DND-41 (cell line): Measurements from ENCODE around the gene KIAA1143.

ENCODE experiments used
- ATAC-seq: fragments of 200-7000 bp; cut with Tn5 transposase; 3 replicates; pipeline ENCODE4 v1.9.1; 2021; ENCODE audit warnings: low read depth; ENCODE audit not compliant: insufficient read depth
- DNase-seq: peaks from one replicate; pipeline ENCODE4 v3.0.0-alpha.2; 2020
- H2AFZ ChIP-seq: 2 replicates; pipeline ENCODE4 v1.6.0; 2012; ENCODE audit warnings: low read depth, low read length
- H3K27ac ChIP-seq: 2 replicates; pipeline ENCODE4 v1.5.1; 2012; ENCODE audit warnings: low read length, inconsistent platforms
- H3K27me3 ChIP-seq: fragments of 200-600 bp; sonication (generic); 2 replicates; pipeline ENCODE4 v1.6.0; 2012; ENCODE audit warnings: low read length, mild to moderate bottlenecking, inconsistent platforms; ENCODE audit not compliant: insufficient read depth, poor library complexity
- H3K36me3 ChIP-seq: 2 replicates; pipeline ENCODE4 v1.5.1; 2012; ENCODE audit warnings: low read length, inconsistent platforms; ENCODE audit not compliant: insufficient read depth
- H3K4me1 ChIP-seq: 2 replicates; pipeline ENCODE4 v1.5.1; 2012; ENCODE audit warnings: mild to moderate bottlenecking, low read length; ENCODE audit not compliant: insufficient read depth
- H3K4me2 ChIP-seq: 2 replicates; pipeline ENCODE4 v1.6.0; 2012; ENCODE audit warnings: mild to moderate bottlenecking, moderate library complexity, low read length, inconsistent platforms; ENCODE audit not compliant: insufficient read depth
- H3K4me3 ChIP-seq, 2 experiments: fragments of 200-600 bp in 1 of 2; shearing (Covaris generic) in 1 of 2; 2 replicates each; pipeline ENCODE4 v1.5.1; 2012 to 2016; ENCODE audit warnings: inconsistent platforms in 2 of 2, low read length in 2 of 2, mild to moderate bottlenecking in 2 of 2, low read depth in 1 of 2, moderate library complexity in 1 of 2
- H3K79me2 ChIP-seq: 2 replicates; pipeline ENCODE4 v1.6.0; 2012; ENCODE audit warnings: low read length, inconsistent platforms; ENCODE audit not compliant: insufficient read depth
- H3K9ac ChIP-seq: 2 replicates; pipeline ENCODE4 v1.6.0; 2012; ENCODE audit warnings: low read depth, mild to moderate bottlenecking, inconsistent platforms, low read length, moderate library complexity
- H3K9me3 ChIP-seq: 2 replicates; pipeline ENCODE4 v1.5.1; 2012; ENCODE audit warnings: low read length, moderate library complexity, mild to moderate bottlenecking, inconsistent platforms; ENCODE audit not compliant: insufficient read depth, severe bottlenecking
- H4K20me1 ChIP-seq: 2 replicates; pipeline ENCODE4 v1.6.0; 2012; ENCODE audit warnings: low read length; ENCODE audit not compliant: insufficient read depth
- EZH2 ChIP-seq: IDR thresholded peaks from 3 replicates; pipeline ENCODE4 v1.6.1; 2012; ENCODE audit warnings: borderline replicate concordance, low read depth, mild to moderate bottlenecking, moderate library complexity, low read length, inconsistent platforms; ENCODE audit not compliant: severe bottlenecking
- TF ChIP-seq, protein P1 (sequence below): IDR thresholded peaks from 2 replicates; pipeline ENCODE4 v1.5.1; 2012; ENCODE audit warnings: borderline replicate concordance, low read length, moderate library complexity, mild to moderate bottlenecking; ENCODE audit not compliant: poor library complexity, severe bottlenecking; ENCODE audit errors: extremely low read depth

KIAA1143 gene

DNA sequence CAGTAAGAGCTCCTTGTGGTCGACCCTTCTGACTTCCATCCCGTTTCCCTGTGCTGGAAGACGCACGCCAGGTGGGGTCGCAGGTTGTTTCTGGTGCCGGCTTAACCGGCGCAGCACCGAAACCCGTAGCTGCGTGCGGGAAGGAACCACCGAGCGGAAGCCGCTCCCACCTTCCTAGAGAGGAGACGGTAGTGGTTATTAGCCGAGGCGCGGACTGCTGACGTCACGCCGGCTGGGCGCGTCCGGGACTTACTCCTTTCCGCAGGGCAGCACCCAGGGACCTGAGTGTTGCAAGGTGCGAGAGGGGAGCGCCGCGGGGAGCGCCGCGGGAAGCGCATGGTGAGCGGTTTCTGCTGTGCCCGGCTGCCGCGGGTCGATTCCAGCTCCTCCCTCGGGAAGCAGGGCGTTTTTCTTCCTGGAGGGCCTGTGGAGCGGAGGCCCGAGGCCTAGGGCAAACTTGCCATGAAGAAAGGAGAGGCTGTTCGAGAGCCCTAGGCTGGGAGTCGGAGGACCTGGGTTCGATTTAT, 32.0 kb downstream of the KIAA1143 start, which contains the start of gene ZNF501:
Gene ZNF501 (plus strand): TSS at position 252 of the 527 bp plus-strand sequence. CDS start 4,787 bp downstream, outside the sequence.
- Histone ChIP-seq H3K4me3 (peak within 1 kb of the TSS; percentile 46 to 87; a peak in 3 of 4 replicates), H3K4me1 (peaks cover 23% of the 10 kb centered on the region), H3K27me3 (no peaks in the 10 kb centered on the region), H3K27ac (peak within 1 kb of the TSS; percentile 91), H4K20me1 (no peaks in the 10 kb centered on the region), H3K9me3 (peaks cover 38% of the 10 kb centered on the region), H2AFZ (peak within 1 kb of the TSS; percentile 98), H3K79me2 (peaks cover 17% of the 10 kb centered on the region), H3K36me3 (peaks cover 36% of the 10 kb centered on the region), H3K4me2 (peak within 1 kb of the TSS; percentile 72), H3K9ac (peak within 1 kb of the TSS; percentile 72)
- ATAC-seq (peak; percentile 99), DNase-seq (peak; percentile 95)
- TF ChIP-seq, protein P1, sequence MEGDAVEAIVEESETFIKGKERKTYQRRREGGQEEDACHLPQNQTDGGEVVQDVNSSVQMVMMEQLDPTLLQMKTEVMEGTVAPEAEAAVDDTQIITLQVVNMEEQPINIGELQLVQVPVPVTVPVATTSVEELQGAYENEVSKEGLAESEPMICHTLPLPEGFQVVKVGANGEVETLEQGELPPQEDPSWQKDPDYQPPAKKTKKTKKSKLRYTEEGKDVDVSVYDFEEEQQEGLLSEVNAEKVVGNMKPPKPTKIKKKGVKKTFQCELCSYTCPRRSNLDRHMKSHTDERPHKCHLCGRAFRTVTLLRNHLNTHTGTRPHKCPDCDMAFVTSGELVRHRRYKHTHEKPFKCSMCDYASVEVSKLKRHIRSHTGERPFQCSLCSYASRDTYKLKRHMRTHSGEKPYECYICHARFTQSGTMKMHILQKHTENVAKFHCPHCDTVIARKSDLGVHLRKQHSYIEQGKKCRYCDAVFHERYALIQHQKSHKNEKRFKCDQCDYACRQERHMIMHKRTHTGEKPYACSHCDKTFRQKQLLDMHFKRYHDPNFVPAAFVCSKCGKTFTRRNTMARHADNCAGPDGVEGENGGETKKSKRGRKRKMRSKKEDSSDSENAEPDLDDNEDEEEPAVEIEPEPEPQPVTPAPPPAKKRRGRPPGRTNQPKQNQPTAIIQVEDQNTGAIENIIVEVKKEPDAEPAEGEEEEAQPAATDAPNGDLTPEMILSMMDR = no peak
- no peak for TF ChIP-seq EZH2

DNA sequence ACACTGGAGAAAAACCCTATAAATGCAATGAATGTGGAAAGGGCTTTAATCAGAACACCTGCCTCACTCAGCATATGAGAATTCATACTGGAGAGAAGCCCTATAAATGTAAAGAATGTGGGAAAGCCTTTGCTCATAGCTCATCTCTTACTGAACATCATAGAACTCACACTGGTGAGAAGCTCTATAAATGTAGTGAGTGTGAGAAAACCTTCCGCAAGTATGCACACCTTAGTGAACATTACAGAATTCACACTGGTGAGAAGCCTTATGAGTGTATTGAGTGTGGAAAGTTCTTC, 39.4 kb downstream of the KIAA1143 start:
- Histone ChIP-seq H3K9ac (no peak overlapping the region), H3K27ac (no peak overlapping the region), H2AFZ (no peak overlapping the region), H3K4me1 (no peaks in the 10 kb centered on the region), H3K36me3 (no peaks in the 10 kb centered on the region), H3K4me2 (no peak overlapping the region), H3K4me3 (no peak overlapping the region), H3K27me3 (no peaks in the 10 kb centered on the region), H3K9me3 (peaks cover 46% of the 10 kb centered on the region), H4K20me1 (no peaks in the 10 kb centered on the region), H3K79me2 (no peaks in the 10 kb centered on the region)
- no peak for ATAC-seq
- no peak for DNase-seq
- no peak for TF ChIP-seq EZH2
- TF ChIP-seq, protein P1 = no peak

DNA sequence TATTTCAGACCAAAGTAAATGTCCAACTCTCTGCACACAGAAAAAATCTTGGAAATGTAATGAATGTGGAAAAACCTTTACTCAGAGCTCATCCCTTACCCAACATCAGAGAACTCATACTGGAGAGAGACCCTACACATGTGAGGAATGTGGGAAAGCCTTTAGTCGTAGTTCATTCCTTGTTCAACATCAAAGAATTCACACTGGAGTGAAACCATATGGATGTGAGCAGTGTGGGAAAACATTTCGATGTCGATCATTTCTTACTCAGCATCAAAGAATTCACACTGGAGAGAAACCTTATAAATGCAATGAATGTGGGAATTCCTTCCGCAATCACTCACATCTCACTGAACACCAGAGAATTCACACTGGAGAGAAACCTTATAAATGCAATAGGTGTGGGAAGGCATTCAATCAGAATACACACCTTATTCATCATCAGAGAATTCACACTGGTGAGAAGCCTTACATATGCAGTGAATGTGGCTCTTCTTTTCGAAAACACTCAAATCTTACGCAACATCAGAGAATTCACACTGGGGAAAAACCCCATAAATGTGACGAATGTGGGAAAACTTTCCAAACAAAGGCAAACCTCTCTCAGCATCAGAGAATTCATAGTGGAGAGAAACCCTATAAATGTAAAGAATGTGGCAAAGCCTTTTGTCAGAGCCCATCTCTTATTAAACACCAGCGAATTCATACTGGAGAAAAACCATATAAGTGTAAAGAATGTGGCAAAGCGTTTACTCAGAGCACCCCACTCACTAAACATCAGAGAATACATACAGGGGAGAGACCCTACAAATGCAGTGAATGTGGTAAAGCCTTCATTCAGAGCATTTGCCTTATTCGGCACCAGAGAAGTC, 40.0 kb downstream of the KIAA1143 start:
- Histone ChIP-seq H3K4me1 (no peaks in the 10 kb centered on the region), H2AFZ (no peak overlapping the region), H3K27me3 (no peaks in the 10 kb centered on the region), H3K4me3 (no peak overlapping the region), H3K4me2 (no peak overlapping the region), H3K9ac (no peak overlapping the region), H3K9me3 (peaks cover 46% of the 10 kb centered on the region), H3K27ac (no peak overlapping the region), H3K79me2 (no peaks in the 10 kb centered on the region), H4K20me1 (no peaks in the 10 kb centered on the region), H3K36me3 (no peaks in the 10 kb centered on the region)
- ATAC-seq (no peak), DNase-seq (no peak)
- TF ChIP-seq, protein P1 = no peak
- TF ChIP-seq EZH2 = no peak
